NCI-H2029 treated with DMSO at 0.1 percent for 48 hours (cell line): ENCODE results near the gene SPSB4.
A peak's percentile ranks its signal among the peaks of the same experiment; 100 is the strongest.
"Not testable (repeated sequence)": the region's sequence is repeated elsewhere in the genome, so short reads cannot be mapped to it uniquely, and the experiment has no call there.

Experiments used
- DNase-seq: peaks from one replicate; lab custom pipeline; 2025; lab: John Stamatoyannopoulos, UW

Gene SPSB4

DNA sequence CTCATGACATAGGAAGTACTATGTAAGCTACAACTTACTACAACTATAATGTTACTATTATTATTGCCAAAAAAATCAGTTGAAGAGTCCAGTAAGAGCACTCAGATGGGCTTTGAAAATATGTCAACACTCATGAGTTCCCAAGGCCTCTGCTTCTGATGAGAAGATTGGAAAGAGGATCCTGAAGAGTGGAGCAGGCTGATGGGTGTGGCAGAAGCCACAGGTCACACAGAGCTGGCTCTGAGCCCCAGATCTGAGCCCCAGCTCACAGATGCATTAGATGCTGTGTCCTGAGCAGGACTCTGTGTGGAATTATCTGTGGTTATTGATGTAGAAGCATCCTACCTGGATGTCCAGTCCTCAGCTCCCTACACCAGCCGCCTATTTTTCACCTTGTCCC is 65.6 kb downstream of the SPSB4 start:
- DNase-seq, result no peak

DNA sequence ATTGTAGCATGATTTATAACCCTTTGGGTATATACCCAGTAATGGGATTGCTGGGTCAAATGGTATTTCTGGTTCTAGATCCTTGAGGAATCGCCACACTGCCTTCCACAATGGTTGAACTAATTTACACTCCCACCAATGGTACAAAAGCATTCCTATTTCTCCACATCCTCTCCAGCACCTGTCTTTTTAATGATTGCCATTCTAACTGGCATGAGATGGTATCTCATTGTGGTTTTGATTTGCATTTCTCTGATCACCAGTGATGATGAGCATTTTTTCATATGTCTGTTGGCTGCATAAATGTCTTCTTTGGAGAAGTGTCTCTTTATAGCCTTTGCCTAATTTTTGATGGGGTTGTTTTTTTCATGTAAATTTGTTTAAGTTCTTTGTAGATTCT is 66.8 kb downstream of the SPSB4 start:
- not testable (repeated sequence) for DNase-seq

- no peak for DNase-seq
Measured at GRCh38 chr3:141122455-141123030, 71.4 kb downstream of the SPSB4 start.

DNA sequence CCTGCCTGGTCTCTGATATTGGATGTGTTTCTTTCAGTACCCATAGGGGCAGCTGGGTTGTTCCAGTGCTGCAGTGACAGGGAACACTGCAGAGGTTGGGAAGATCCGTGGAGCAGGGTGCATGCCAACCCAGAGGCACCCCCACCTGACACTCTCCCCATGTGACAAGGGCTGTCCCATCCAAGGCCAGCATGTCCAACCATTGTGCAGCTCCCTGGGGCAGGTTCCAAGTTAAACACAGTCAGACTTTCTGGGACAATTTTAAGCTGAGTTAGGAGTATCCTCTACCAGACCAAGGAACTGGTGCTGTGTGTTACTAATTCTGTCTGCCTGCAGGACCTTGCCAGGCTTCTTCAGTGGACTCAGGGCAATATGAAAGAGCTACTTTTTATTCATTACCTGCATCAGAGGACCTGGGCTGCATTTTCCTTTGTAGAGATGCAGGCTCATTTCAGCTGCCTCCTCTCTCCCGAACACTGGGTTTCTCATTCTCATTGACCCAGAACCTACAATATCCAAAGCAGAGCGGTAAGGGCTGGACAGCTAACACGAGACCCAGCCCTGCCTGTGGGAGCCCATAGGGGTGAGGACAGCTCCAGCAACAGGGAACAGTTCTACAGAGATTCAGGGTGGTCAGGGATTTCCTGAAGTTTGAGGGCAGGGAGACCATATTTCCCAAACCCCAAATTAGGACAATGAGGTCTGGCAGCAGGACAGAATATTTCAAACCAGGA is 72.7 kb downstream of the SPSB4 start:
- DNase-seq, result no peak

GRCh38 chr3:141124715-141125114 is 73.6 kb downstream of the SPSB4 start:
- DNase-seq, result no peak

- no peak for DNase-seq
Measured at GRCh38 chr3:141125351-141125750, 74.2 kb downstream of the SPSB4 start.

- no peak for DNase-seq
Measured at GRCh38 chr3:141126661-141127343, 75.7 kb downstream of the SPSB4 start.

DNA sequence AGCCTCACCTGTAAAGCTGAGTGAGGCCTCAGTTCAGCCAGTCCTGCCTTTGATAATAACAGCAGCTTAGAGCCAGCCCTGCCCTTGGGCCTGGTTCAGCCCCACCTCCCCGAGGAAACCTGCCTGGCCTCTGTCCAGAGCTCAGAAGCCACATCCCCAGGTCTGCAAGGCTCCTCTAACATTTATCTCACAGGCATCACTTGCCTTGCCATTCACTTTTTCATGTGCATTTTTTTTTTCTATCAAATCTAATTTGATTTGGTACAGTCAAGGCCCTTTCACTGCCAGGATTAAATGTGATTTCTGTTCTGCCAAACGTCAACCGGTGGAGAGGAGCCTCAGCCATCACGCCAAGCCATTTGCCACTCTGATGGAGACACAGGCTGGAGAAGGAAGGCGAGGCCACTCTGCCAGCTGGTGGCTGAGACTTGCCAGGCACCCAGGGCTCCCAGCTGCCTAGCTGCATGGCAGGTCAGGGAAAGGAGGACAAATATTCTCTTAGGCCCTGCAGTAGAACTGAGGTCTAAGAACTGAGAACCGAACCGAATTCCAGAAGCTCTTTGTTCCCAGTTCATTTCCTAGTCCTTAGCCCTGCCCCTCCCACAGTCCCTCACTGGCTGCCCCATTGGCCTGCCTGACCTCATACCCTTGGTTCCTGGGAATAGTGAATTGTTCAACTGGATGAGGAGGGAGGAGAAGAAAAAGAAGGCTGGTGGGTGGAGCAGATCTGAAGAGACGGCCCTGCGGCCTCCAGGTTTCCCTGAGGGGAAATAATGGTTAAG is 76.4 kb downstream of the SPSB4 start:
- no peak for DNase-seq

DNA sequence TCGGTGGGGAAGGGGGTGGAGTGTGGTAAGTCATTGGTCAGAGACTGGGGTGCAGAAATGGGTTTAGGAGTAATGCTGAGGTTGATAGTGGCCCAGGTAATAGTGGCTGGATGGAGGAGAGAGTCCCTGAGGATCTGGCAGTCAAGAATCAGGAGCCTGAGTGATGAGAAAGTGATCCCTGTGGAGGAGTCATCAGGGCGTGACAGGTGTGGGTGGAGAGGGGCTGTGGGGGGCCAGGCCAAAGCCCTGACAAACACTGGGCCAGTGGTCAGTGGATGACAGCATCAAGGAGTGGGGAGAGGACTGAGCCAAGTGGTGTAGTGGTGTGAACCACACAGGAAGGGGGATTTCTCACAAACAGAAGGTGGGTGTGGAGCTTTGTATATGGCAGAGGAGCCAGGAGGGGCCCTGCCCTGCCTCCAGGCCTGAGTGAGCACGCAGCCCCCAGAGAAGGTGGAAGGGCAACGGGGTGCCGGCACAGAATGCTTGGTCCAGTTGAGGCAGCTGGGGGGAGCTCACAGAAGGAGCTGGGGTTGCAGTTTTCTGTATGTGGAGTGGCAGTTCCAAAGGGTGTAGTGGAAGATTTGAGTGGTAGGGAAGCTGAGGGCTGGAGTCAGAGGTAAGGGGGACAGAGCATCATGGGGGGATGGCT is 77.1 kb downstream of the SPSB4 start:
- no peak for DNase-seq

DNA sequence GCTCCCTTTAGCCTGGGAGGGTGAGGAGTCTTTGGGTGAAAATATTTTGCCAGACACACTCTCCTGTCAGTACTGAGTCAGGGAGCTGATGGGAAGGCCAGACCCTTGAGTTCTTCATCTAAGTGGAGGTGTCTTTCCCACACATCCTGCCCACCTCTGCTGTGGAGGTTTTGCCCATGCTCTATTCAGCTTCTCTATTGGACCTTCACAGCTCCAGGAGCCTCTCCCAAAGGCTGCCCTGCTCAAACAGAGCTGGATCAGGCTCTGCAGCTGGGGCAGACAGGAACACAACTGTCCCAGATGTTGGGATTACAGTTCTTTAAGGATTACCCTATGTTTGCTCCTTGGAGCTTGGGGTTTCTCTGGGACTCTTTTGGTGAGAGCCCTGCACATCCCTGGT is 77.9 kb downstream of the SPSB4 start:
- DNase-seq, result no peak

GRCh38 chr3:141129541-141130011 is 78.4 kb downstream of the SPSB4 start:
- DNase-seq, result no peak

GRCh38 chr3:141143517-141143916 is 92.4 kb downstream of the SPSB4 start:
- no peak for DNase-seq

DNA sequence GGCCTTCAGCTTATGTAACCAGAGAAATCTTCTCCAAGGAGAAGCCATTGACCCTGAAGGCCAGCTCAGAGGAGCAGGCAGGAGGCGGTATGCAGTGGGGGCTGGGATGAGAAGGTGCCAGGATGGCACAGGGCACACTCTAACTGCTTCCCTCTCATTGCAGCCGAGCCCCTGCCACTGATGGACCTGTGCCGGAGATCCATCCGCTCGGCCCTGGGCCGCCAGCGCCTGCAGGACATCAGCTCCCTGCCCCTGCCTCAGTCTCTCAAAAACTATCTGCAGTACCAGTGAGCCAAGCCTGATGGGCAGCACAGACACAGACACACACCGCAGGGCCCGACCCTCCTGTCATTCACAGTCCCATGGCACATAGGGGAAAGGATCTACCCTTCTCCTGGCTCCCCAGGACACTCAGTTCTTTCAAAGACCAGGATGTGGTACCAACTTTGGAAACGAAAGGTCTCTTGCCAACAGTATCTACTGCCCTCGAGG is 95.9 kb downstream of the SPSB4 start:
- no peak for DNase-seq

- DNase-seq, result peak; percentile 76
Measured at GRCh38 chr3:141147657-141148056, 96.5 kb downstream of the SPSB4 start.

GRCh38 chr3:141148169-141148568 is 97.0 kb downstream of the SPSB4 start:
- no peak for DNase-seq

- no peak for DNase-seq
Measured at GRCh38 chr3:141148770-141149169, 97.6 kb downstream of the SPSB4 start.

DNA sequence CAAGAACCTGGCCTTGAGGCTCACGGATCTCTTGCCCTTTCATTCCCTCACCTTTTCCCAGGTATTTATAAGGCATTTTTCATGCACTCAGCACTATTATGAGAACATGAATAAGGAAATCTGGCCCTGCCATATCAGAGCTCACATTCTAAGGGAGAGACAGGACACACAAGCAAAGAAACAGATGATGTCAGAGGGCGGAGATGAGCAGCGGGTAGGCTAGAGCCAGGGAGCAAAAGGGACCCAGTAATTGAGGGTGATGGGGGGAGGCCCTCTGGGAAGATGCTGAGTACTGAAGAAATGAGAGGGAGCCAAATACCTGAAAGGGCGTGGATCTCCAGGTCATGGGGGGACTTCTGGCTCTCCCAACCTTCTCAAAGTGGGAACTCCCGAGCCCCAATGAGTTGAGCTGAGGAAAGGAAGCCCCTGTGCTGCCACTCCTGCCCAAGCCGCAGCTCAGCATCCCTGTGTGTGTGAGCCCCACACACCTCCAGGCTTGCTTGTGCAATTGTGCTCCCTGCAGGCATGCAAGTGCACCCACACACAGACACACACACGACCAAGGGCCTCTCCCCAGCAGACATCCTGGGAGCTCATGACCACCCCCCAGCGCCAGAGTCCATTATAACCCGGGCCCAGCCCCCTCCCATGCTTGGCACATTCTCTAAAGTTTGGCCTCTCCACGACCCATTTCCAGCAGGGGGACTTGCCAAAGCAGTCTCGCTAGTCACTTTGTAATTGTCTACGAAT is 99.1 kb downstream of the SPSB4 start:
- DNase-seq, result no peak

DNA sequence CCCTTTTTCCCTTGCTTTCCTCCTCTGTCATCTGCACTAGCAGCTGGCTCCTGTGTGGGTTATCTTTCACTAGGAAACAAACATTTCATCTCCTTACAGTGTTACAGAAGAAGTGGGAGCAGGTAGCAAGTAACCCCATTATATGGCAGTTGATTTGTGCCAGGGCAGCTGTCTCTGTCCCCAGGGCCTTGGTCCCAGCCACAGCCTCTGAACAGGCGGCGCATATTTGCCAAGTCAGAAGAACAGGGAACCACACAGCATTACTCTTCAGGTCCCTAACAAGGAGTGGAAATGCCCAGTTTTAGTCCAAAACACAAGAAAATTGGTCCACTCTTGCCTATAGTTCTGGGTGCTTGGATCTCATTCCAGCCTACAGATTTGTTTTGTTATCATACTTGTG is 99.8 kb downstream of the SPSB4 start:
- DNase-seq, result no peak

GRCh38 chr3:141151439-141151838 is 100.3 kb downstream of the SPSB4 start:
- DNase-seq, result no peak

GRCh38 chr3:141152130-141152529 is 101.0 kb downstream of the SPSB4 start:
- DNase-seq, result no peak
